ENCODE data around the gene AP1S2.
"Not testable (repeated sequence)": the region's sequence is repeated elsewhere in the genome, so short reads cannot be mapped to it uniquely, and the experiment has no call there.

The AP1S2 gene

DNA sequence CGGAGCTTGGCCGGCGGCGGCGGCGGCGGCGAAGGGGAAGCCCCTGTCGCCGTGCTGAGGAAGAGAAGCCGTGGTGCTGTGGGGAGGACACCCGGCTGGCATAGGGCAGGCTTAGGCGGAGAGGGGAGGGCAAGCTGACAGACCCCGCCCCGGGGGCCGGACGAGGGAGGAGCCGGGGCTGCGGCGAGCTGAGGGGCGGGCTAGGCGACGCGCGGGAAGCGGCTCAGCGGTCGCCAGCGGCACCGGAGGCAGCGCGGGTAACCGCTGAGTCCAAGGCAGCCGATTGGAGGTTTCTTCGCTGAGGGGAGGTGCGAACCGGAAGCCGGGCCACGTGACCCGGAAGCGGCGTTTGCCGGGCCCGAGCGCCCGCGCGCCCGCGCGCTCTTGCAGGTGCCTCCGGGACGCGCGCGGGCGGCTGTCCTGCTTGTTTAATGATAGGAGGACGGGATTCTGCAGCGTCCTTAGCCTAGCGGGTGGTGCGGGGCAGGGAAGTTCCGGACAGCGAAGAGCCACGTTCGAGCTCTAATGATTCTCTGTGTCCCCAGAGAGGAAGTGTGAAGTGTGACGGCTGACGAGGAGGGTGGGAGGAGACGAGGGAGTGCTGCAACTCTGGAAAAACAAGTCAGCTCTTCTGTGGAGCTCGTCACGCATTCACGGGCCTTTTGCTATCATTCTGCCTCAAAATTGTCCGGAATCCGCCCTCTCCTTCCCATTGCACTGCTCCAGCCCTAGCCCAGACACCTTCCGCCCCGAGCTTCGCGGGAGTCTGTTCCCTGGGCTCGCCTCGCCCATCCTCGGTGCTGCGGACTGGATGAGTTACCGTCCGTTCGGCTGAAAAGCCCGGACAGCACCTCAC lies at the start of gene AP1S2:
AP1S2 (minus strand) TSS at position 102 of the 856 bp plus-strand sequence. CDS start 2,289 bp downstream, outside the sequence.
- DNase-seq = peak; percentile 88

DNA sequence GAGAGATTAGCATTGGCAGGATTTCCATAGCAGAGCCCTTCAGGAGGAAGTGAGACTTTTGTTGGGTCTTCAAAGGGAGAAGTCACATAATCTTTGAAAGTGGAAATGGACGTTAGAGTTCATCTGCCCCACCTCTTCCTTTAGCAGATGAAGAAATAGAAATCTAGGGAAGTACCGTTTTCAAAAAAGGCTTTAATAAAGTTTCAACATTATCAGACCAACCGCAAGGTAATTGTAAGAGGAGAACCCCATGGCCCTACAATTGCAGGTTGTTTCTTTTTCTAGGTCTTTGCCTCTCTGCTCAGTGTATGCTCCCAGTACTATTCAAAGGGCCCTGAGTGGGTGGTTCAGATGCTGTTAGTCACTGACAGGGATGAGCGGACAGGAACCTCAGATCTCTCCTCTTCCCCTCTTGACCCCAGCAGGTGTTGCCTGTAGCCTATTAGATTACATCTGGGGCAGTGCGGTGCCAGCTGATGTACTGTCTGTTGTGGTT lies 48.6 kb upstream of the AP1S2 start:
- DNase-seq = no peak

DNA sequence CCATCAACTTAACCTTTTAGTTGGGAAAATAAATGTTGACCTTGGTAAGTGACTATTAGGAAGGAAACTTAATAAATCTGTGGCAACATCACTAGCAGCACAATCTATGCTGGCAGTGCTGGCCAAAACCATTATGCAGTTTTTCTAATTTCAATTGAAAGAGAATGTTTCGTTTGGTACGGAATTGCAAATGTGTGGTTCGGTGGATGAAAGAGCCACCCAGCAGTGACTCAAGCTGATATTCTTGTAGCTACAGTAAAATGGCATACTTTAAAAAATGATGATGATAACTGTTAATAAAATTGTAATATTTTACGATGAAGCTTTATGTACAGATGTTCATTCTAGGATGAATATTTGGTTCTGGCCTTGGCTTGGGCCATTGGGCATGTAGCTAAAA lies 40.7 kb upstream of the AP1S2 start:
- no peak for DNase-seq

DNA sequence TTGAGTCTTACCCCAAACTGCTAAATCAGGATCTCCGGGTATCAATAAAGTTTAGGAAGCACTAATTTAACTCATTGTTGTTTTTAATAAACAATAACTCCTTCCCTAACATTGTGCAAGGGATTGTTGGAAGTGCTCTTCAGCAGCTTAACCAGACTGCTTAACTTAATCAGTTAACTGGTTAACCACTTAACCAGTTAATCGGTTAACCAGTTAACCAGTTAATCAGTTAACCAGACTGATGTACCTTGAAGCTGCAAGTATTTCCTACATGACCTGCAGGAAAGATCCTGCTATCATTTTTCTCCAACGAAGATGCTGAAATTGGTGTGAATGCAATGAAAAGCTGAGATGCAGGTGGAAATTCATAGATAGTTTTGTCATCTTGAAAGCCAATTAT lies 40.1 kb upstream of the AP1S2 start:
- no peak for DNase-seq

DNA sequence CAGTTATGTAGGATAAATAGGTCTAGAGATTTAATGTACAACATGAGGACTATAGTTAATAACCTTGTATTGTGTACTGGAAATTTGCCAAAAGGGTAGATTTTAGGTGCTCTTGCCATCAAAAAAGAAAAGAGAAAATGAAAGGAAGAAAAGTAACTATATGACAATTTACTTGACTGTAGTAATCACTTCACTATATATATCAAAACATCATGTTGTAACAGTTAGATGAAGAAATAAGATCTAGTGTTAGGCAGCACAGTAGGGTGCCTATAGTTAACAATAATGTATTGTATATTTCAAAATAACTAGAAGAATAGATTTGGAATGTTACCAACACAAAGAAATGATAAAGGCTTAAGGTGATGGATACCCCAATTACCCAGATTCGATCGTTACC lies 35.9 kb upstream of the AP1S2 start:
- DNase-seq = no peak

DNA sequence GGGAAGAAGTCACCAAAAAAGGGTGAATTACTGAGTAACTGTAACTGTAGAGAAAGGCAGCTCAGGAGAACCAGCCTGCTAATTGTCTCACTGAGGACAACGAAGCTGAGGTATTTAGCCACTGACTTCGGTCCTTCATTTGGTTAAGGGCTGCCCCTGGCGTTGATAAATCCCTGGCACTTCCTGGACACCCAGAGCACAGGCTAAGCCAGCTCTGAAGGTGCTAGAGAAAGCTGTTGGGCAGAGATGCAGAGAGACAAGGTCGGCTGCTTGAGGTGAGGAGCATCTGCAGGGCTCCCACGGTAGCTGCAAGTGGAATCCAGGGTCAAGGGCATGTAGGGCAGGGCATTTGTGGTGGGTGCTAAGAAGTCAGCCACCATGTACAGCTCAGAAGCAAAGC lies 33.4 kb upstream of the AP1S2 start:
- DNase-seq = no peak

DNA sequence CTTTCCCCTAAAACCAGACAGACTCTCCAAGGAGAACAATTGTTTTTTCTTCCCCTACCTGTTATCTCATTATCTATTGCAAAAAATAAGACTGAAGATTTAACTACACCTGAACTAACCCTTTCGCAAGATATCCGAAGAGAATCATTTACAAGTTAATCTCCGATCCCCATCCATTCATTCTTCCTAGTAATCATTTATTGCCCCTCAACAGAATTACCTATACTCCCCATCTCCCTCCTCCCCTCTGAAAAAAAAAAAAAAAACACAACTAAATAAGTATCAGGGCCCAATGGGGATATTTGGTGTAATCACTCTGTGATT lies 28.9 kb upstream of the AP1S2 start:
- DNase-seq = no peak

DNA sequence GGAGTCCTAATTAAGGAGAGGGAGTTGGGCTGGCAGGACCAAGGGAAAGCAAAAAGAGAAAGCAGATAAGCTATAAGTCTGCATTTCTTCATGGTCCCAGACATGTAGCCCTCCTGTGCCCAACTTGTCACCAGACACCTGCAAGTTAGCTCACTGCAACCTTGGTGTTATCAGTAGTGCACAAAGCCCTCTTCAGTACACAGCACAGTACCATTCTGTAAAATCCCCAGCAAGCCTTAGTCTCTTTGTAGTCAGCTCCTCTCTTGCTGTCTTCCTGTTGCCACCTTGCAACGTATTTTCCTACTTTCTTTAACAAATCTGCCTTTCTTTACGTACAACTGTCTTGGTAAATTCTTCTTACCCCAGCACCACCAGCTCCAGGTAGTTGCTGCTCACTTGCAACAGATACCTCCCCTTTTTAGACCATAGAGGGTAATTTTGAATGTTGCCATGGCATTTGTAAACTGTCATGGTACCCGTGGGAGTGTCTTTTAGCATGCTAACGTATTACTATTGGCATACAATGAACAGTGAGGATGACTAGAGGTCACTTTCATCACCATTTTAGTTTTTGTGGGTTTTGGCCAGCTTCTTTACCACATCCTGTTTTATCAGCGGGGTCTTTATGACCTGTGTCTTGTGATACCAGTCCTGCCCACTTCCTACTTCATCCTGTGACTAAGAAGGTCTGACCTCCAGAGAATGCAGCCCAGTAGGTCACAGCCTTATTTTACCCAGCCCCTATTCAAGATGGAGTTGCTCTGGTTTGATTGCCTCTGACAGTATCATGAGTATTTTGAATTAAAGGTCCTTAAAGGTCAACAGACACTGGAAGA lies 28.3 kb upstream of the AP1S2 start:
- DNase-seq = no peak

DNA sequence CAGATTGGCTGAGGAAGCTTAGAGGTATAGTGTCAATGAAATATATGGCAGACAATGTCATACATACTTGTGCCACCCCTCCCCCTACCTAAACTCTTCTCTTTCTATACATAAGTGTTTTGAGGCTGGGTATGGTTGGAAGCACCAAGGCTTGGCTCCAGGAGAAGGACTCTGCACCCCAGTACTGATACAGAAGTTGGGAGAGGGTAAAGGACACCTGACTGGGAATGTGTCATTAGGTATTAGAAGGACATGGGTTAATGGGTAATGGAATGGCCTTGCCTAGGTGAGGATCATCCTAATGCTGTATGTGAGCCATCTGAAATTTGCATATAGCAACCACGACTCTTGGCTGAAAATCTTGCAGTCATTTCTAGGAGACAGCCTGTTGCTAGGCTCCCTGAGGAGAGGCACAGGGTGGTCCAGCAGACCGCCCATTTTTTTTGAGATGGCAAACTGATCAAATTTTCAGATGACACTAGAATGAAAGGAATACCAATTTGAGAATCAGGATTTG lies 26.8 kb upstream of the AP1S2 start:
- no peak for DNase-seq

DNA sequence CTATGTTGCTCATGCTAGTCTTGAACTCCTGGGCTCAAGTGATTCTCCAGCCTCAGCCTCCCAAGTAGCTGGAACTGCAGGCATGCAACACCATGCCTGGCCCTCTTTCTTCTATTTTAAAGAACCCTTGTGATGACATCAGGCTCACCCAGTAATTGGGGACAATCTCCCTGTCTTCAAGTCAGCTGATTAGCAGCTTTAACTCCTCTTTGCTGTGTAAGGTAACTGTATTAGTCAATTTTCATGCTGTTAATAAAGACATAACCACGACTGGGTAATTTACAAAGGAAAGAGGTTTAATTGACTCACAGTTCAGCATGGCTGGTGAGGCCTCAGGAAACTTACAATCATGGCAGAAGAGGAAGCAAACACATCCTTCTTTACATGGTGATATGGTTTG lies 23.3 kb upstream of the AP1S2 start:
- DNase-seq = not testable (repeated sequence)

DNA sequence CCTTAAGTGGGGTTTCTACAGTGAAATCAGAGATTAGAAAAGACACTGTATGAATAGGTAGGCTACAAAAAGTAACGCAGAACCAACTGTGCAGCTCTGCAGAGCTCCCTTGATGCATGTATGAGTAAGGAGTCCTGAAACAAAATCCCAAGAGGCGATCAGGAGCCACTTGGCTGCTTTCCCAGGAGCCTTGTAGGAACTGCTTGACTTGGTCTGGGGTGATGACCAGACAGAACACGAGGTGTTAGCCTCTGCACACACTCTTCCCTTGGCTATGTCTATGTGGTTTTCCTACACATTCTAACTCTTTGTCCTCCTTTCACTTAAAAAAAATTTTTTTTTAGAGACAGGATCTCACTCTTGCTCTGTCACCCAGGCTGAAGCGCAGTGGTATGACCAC lies 22.8 kb upstream of the AP1S2 start:
- no peak for DNase-seq

DNA sequence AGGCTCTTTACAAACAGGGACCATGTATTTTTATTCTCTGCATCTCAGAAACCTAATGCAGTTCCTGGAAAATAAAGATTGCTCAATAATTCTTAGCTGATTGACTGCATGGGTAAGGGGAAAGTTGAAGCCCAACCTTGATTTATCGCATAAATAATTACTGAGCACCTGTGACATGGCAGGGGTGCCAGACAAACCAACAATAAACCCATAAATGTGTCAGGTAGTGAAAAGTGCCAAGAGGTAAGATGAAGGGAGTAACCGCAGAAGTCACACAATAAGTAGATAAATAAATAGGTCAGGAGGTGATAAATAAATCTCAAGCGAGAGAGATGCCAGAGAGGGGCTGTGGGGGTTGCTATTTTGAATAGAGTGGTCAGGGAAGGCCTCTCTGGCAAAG lies 20.1 kb upstream of the AP1S2 start:
- DNase-seq = no peak

DNA sequence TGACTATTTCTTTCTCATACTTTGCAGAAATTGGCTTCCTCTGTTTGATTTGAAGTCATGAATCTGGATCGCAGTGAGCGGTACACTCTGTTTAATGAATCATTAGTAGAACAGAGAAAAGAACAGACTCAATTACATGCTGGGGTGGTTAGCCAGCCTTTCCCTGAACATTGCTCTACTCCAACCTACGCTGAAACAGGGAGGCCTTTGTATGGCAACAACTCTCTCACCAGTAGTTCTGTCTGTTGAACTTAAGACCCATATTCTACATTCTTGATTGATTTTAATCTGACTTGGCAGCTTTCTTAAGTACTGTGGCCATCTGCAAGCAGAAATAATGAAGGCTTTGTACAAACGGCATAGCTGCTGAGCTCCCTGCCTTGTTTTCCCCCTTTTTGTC lies 19.0 kb upstream of the AP1S2 start:
- no peak for DNase-seq

DNA sequence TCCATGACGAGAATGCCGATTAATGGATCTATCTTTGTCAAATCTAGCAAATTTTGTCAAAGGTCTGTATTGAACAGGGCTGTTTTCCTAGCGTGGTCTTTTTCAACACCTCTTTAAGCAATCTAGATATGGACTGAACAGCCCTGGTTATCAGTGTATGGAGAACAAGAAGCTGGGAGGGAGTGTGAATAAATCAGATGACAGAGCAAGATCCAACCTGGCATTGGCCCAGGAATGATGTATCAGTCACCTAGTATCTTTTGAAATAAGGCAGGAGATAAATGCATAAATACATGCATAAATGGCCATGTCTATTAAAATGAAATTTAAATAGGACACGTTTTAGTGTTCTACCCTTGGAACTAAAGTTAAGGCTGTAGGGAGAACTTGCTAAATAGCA lies 15.7 kb upstream of the AP1S2 start:
- no peak for DNase-seq

DNA sequence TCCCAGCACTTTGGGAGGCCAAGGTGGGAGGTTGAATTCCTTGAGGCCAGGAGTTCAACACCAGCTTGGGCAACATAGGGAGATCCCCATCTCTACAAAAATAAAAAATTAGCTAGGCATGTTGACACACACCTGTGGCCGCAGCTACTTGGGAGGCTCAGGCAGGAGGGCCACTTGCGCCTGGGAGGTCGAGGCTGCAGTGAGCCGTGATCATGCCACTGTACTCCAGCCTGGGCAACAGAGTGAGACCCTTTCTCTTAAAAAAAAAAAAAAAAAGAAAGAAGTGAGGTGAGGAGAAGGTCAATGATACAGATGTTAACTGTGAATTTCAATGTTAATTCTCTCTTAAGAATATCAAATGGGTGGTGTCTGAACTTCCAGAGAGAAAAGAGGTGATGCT lies 15.1 kb upstream of the AP1S2 start:
- no peak for DNase-seq

DNA sequence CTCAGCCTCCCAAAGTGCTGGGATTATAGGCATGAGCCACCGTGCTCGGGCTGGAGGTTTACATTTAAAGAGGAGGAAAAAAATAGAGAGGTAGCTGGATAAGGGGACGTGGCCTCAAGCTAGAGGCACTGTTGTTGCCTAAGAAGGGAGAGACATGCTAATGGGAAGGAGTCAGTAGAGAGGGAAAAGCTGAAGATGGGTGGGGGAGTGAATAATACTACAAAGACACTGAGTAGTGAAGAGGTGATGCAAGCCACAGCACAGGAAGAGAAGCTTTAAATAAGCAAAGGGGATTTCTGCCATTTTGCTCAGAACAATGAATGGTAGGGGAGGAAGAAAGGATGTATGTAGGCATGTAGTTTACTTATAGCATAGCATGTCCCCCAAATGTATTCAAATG lies 11.5 kb upstream of the AP1S2 start:
- no peak for DNase-seq

DNA sequence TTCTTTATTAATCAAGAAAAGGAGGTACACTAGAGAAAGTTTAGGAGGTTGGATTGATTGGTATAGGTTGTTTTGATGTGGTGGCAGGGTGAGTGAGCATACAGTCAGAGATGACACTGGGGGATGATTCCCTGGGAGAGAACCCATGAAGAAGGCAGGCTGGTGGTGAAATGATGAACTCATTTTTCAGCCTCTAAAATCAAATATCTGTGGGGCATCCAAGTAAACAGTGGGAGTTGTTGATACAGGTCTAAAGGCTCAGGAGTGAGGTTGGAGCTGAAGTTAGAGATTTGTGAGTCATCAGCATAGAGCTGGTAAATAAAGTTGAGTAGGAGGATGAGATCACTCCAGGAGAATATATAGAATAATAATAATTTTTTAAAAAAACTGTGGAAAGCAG lies 10.0 kb upstream of the AP1S2 start:
- DNase-seq = no peak

DNA sequence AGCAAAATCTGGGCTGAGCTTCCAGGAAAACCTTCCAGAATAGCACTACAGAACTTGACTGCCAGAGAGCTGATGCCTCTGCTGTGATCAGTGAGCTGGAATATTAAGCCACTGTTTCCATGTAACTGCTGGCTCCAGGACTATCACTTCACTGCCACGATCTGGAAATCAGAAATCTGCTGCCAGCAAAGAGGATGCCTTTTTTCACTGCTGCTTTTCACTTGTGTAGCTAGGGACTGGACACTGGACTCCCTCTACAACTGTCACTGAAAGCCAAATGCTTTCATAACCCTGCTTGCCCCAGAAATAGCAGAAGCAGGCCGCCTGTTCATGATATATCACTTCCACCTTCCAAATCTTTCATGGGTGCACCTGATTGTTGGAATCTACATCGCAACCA lies 9.4 kb upstream of the AP1S2 start:
- DNase-seq = no peak

DNA sequence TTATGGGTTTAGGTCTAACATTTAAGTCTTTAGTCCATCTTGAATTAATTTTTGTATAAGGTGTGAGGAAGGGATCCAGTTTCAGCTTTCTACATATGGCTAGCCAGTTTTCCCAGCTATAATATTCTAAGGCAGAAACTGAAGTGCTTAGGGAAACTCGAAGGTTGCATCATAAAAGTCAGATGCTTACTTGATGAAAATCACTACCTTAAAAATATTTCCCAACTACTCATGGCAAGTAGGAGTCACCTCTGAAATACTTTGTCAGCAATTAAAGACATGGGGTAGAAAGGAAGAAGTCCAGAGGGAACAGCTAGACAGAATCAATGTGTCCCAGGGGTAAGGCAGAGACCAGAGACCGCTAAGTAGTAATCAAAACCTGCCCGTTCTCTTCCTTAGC lies 6.3 kb upstream of the AP1S2 start:
- DNase-seq = no peak

DNA sequence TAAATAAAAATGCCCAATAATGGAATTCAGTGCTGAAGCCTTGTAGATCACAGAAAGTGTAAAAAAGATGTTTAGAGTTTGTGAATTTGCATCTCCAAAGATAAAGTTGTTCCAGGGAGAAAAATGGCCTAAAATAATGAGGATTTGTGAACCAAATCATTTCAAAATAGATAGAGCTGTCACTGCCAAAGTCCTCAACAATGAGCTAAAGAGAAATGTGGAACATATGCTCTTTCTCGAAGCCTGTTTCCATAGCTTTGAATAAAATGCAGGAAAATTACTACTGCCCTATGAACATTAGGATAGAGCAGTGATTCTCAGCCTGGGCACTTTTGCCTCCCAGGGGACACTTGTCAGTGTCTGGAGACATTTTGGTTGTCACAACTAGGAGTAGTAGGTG lies 3.4 kb upstream of the AP1S2 start:
- DNase-seq = no peak

DNA sequence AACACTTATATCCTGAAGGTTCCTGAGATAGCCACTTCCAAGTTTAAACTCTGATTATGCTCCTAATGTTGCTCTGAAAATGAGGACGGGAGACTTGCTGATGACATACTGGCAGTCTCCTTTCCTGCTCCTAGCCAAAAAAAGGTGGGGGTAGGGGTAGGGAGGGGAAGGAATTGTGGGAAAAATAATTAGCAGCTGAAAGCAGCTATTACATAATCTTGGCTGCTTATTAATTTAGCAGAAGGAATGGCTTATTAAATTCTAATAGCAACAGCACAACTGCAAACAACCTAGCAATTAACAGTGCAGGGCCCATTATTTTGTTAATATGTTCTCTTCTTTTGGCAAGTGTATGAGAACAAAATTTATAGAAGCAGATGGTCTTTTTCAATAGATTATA lies 2.0 kb upstream of the AP1S2 start:
- DNase-seq = no peak

DNA sequence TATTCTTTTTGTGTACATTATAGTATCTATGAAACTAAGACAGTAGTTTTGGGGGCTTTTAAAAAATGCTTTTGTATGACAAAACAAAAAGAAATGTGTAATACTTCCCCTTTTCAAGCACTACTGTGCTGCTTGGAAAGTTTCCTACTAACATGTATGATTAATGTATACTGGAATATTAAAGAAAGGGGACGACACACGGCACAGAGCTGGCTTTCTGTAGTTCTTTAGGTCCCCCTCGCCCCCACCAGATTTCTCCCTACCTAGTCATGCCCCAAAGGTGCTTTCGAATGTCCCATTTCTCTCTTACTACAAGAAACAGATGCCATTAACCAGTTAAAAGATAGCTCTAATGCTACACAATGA lies 1.6 kb upstream of the AP1S2 start:
- DNase-seq = no peak

DNA sequence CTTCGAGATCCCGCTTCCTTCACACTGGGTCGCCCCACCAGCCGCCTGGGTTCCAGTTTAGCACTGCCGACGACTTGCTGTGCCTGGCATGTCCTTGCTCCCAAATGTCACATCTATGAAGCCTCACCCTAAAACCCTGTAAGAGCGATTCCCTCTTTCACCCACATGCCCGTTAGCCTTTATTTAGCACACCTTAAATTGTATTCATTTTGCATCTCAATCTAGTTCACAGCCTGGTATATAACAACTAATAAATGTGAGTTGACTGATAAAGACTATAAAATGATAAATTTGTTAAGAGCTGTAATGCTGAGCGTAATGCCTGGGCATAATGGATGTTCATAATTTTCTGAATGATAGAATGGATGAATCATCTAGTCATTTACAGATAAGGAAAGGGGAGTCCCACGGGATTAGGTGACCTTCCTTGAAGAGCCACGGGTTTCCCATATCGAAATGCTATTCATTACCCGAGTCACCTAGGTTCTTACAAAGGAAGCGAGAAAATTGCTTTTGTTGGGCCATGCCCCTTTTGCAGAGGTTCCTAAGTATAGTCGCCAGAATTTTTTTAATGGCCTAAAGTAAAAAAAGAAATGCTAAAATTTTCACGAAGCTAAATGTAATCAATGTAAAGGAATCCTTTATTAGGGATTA lies 1.1 kb upstream of the AP1S2 start:
- no peak for DNase-seq
